ENCODE measurements around the gene GAK. TPM values are rescaled to one million over a fixed set of nuclear protein-coding genes. Genes with fewer than 3 reads are reported as not detected.

GAK gene
- total and polyA plus RNA-seq, 5 donors = 35.5 to 45.6 (median 39.4) TPM

DNA sequence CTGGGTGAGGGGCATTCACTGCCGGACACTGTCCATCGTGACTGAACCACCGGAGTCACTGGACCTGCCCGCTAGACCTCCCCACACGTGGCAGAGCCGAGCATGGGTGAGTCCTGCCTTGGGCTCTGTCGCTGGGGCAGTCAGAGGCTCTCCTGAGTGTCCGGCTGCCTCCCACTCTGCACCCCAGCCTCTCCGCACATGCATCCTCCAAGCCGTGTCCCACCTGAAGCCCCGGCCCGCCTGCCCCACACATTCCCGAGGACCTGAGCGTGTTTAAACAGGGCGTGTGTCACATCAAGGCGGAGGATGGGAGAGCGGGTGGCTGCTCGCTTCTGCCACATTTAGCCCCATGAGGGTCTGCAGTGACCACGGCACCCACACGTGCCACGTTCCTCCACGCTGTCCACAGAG, 110.9 kb downstream of the GAK start:
- Histone ChIP-seq H3K27ac (ENCODE audit: low read length) (no peak overlapping the region), H3K4me3 (ENCODE audit: low read length) (no peak overlapping the region), H3K4me1 (ENCODE audit: control insufficient read depth, insufficient read depth, low read length) (peaks cover 2% of the 10 kb centered on the region), H3K9me3 (ENCODE audit: control insufficient read depth, low read length) (no peaks in the 10 kb centered on the region), H3K27me3 (ENCODE audit: control insufficient read depth, insufficient read depth) (no peaks in the 10 kb centered on the region)
- 79% methylated on average over 22 of the region's 22 CpGs for WGBS
- DNase-seq (peak in 1 of 3 donors; percentile 40), ATAC-seq (no peak)
- intact Hi-C loops (cut with DNase I) = no loop called here

DNA sequence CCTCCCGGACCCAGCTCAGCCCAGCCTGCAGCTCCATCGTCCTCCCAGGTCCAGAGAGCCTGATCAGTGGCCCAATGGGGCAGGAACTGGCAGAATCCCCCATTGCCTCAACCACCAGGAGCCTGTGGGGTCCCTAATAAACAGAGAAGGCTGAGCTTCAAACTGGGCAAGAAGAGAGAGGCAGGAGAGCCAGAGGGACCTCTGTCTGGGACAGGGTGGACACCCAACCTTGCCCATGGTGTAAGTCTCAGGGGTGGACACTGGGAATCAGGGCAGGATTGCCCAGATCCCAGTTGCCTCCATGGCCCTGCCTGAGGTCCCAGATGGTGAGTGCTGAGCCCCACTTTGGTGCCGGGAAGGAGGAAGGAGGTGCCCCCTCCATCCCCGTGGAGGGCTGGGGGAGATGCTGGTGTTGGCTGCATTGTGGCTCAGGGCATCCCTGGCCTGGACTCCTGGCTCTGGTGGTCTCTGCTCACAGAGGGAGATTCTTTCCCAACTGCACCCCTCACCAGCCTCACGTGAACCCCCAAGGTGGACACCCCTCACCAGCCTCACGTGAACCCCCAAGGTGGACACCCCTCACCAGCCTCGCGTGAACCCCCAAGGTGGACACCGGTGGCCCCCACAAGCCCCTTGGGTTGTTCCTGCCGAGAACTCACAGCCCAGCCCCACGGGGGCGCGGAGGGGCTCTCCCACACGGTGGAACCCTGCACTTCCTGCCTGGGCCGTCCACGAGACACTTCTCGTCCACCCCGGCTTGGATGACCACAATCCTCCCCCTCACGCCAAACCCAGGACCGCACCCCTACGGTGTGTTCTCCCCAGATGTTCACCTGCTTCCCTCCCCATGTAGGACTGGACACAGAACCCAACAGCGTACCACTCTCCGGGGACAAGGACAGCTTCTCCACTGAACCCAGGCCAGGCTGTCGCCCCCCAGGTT, 111.6 kb downstream of the GAK start:
- no peak for ATAC-seq
- no peak overlapping the region for H3K27ac ChIP-seq (ENCODE audit: low read length)
- intact Hi-C loops (cut with DNase I) = no loop called here
- H3K4me3 ChIP-seq (ENCODE audit: low read length) = no peak overlapping the region
- DNase-seq = peak in 1 of 3 donors; percentile 33
- H3K9me3 ChIP-seq (ENCODE audit: control insufficient read depth, low read length) = no peaks in the 10 kb centered on the region
- H3K4me1 ChIP-seq (ENCODE audit: control insufficient read depth, insufficient read depth, low read length) = peaks cover 2% of the 10 kb centered on the region
- no peaks in the 10 kb centered on the region for H3K27me3 ChIP-seq (ENCODE audit: control insufficient read depth, insufficient read depth)
- WGBS = 78% methylated on average over 24 of the region's 24 CpGs

DNA sequence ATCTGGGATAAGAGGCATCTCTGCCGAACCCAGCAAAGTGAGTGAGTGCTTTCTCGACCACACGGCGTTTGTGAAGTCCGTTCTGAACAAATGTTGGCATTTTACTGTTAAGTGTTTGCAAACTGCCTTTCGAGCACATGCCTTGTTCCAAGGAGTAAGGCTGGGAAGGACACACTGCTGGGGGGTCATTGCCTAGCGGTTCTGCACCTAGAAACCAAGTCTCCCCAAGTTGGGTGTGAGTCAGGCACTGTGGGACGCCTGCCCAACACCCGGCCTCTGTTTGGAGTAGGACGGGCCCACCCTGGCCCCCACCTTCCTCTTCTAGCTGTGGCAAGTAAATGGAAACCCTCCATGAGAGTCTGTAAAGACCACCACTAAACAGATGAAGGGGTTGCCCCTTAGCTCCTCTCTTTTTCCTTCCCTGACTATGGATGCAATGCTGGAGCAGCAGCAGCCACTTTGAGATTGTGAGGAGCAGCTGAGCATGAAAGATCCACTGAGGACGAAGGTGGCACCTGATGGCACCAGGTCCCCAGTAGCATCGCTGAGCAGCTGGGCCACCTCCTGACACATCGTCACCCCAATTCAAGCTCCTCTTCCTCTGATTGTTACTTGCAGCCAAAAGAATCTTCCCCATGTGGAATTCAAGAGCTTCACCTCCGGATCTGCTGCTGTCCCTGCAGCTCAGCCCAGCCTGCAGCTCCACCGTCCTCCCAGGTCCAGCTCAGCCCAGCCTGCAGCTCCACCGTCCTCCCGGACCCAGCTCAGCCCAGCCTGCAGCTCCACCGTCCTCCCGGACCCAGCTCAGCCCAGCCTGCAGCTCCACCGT, 112.5 kb downstream of the GAK start:
- Histone ChIP-seq H3K9me3 (ENCODE audit: control insufficient read depth, low read length) (no peaks in the 10 kb centered on the region), H3K27ac (ENCODE audit: low read length) (no peak overlapping the region), H3K27me3 (ENCODE audit: control insufficient read depth, insufficient read depth) (no peaks in the 10 kb centered on the region), H3K4me3 (ENCODE audit: low read length) (no peak overlapping the region), H3K4me1 (ENCODE audit: control insufficient read depth, insufficient read depth, low read length) (no peaks in the 10 kb centered on the region)
- no peak for ATAC-seq
- WGBS = 77% methylated on average over 20 of the region's 20 CpGs
- intact Hi-C loops (cut with DNase I) = no loop called here
- DNase-seq = no peak

DNA sequence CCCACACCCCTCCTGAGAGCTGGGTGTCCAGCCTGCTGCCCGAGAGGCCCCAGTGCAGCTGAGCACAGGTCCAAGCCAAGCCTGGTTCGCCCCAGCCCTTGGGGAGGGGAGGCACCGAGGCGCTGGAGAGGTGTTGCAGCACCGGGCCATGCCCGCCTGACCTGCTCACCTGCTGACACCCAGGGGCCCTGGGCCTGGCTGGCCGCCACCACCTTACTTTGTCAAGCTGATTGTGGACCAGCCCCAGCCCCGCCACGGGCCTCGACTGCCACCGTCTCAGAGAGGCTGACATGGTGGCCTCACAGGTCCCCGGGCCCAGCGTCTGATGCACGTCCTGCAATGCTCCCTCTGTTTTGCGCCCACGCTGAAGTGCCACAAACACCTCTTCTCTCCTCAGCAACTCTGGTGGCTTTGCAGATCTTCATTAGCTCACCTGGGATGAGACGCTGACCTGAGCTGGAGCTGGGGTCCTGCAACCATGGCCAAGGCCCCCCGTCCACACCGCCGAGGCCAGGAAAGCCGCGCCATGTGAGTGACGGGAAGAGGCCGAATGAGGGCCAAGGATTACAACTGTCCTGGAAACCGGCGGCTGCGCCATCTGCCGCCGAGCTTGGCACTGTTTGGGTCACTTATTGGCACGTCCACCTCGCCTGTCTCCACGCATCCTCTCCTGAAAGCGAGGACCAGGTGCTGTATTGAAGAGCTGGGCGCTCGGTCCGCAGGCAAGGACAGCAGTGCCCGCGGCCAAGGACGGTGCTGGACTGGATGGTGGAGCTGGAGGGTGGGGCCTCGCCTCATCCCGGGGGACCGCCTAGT, 113.8 kb downstream of the GAK start:
- DNase-seq = peak in 1 of 3 donors; percentile 57
- Histone ChIP-seq H3K9me3 (ENCODE audit: control insufficient read depth, low read length) (no peaks in the 10 kb centered on the region), H3K4me3 (ENCODE audit: low read length) (no peak overlapping the region), H3K27ac (ENCODE audit: low read length) (no peak overlapping the region), H3K27me3 (ENCODE audit: control insufficient read depth, insufficient read depth) (no peaks in the 10 kb centered on the region), H3K4me1 (ENCODE audit: control insufficient read depth, insufficient read depth, low read length) (no peaks in the 10 kb centered on the region)
- no peak for ATAC-seq
- 80% methylated on average over 42 of the region's 42 CpGs for WGBS
- intact Hi-C loops (cut with DNase I) = no loop called here

DNA sequence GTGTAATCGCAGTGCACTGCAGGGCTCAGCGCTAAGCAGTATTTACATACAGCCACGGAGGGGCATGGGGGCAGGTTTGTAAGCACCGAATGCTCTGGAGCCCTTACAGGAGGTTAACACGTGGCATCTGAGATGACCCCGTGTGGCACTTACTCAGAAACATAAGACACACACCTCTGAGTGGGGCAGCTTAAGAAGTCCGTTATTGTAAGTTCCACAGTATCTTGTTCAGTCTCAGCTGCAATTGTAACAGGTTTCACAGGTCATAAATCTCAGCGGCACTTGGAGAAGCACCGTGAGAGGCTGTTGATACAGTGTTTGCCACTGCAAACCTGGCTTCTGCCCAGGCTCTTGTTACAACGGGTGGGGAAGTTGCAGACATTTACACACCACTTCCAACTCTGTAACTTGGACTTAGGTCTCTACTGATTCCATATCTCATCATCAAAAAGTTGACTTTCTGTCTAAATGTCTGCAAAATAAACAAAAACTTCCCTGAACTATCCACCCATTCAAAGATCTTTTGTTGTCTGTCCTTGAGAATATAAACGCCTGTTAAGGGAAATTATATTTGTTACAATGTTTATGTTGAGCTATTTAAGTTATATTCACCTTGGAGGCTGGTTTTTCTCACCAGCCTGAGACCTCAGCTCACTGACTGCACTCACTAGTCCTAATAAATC, 116.5 kb downstream of the GAK start:
- WGBS = 43% methylated on average over 11 of the region's 11 CpGs
- Histone ChIP-seq H3K9me3 (ENCODE audit: control insufficient read depth, low read length) (no peaks in the 10 kb centered on the region), H3K4me1 (ENCODE audit: control insufficient read depth, insufficient read depth, low read length) (no peaks in the 10 kb centered on the region), H3K4me3 (ENCODE audit: low read length) (no peak overlapping the region), H3K27ac (ENCODE audit: low read length) (no peak overlapping the region), H3K27me3 (ENCODE audit: control insufficient read depth, insufficient read depth) (no peaks in the 10 kb centered on the region)
- no peak for DNase-seq
- intact Hi-C loops (cut with DNase I) = no loop called here
- peak in 1 of 2 donors; percentile 19 for ATAC-seq

GRCh38 chr4:814312-814850, 117.7 kb downstream of the GAK start:
- DNase-seq = peak in 1 of 3 donors; percentile 41
- Histone ChIP-seq H3K27me3 (ENCODE audit: control insufficient read depth, insufficient read depth) (no peaks in the 10 kb centered on the region), H3K4me1 (ENCODE audit: control insufficient read depth, insufficient read depth, low read length) (no peaks in the 10 kb centered on the region), H3K27ac (ENCODE audit: low read length) (no peak overlapping the region), H3K9me3 (ENCODE audit: control insufficient read depth, low read length) (no peaks in the 10 kb centered on the region), H3K4me3 (ENCODE audit: low read length) (no peak overlapping the region)
- intact Hi-C loops (cut with DNase I) = no loop called here
- WGBS = 76% methylated on average over 14 of the region's 14 CpGs
- ATAC-seq = no peak

- H3K4me1 ChIP-seq (ENCODE audit: control insufficient read depth, insufficient read depth, low read length) = no peaks in the 10 kb centered on the region
- no peaks in the 10 kb centered on the region for H3K9me3 ChIP-seq (ENCODE audit: control insufficient read depth, low read length)
- H3K4me3 ChIP-seq (ENCODE audit: low read length) = no peak overlapping the region
- no peak for ATAC-seq
- H3K27me3 ChIP-seq (ENCODE audit: control insufficient read depth, insufficient read depth) = no peaks in the 10 kb centered on the region
- peak in 1 of 3 donors; percentile 27 for DNase-seq
- 59% methylated on average over 10 of the region's 10 CpGs for whole genome bisulfite sequencing
- intact Hi-C loops (cut with DNase I) = no loop called here
- no peak overlapping the region for H3K27ac ChIP-seq (ENCODE audit: low read length)
These were observed 118.2 kb downstream of the GAK start for GRCh38 chr4:813900-814299.

- H3K27me3 ChIP-seq (ENCODE audit: control insufficient read depth, insufficient read depth) = no peaks in the 10 kb centered on the region
- 63% methylated on average over 30 of the region's 30 CpGs for WGBS
- ATAC-seq (peak in 1 of 2 donors; percentile 29), DNase-seq (peak in 1 of 3 donors; percentile 44)
- H3K4me3 ChIP-seq (ENCODE audit: low read length) = no peak overlapping the region
- H3K4me1 ChIP-seq (ENCODE audit: control insufficient read depth, insufficient read depth, low read length) = no peaks in the 10 kb centered on the region
- intact Hi-C loops (cut with DNase I) = no loop called here
- H3K9me3 ChIP-seq (ENCODE audit: control insufficient read depth, low read length) = no peaks in the 10 kb centered on the region
- H3K27ac ChIP-seq (ENCODE audit: low read length) = no peak overlapping the region
These were observed 123.1 kb downstream of the GAK start for GRCh38 chr4:808860-809570.

- H3K4me1 ChIP-seq (ENCODE audit: control insufficient read depth, insufficient read depth, low read length) = no peaks in the 10 kb centered on the region
- intact Hi-C loops (cut with DNase I) = no loop called here
- H3K27me3 ChIP-seq (ENCODE audit: control insufficient read depth, insufficient read depth) = no peaks in the 10 kb centered on the region
- no peak for DNase-seq
- 80% methylated on average over 5 of the region's 5 CpGs for WGBS
- H3K27ac ChIP-seq (ENCODE audit: low read length) = no peak overlapping the region
- H3K4me3 ChIP-seq (ENCODE audit: low read length) = no peak overlapping the region
- no peak for ATAC-seq
- H3K9me3 ChIP-seq (ENCODE audit: control insufficient read depth, low read length) = no peaks in the 10 kb centered on the region
These were observed 124.3 kb downstream of the GAK start for GRCh38 chr4:807792-808191.

Data from right cardiac atrium (tissue), 5 donors.